Hepatocyte (in vitro differentiated cells): ENCODE data around the gene TIGAR.

Experiments
- EZH2phosphoT487 ChIP-seq: fragments of 200-600 bp; sonication (generic); IDR thresholded peaks from one replicate; pipeline ENCODE4 v1.6.1; 2018; ENCODE audit warnings: antibody characterized with exemption, mild to moderate bottlenecking, low read depth, moderate library complexity; ENCODE audit not compliant: unreplicated experiment, severe bottlenecking
- TF ChIP-seq, protein P1 (sequence below): fragments of 200-600 bp; sonication (generic); IDR thresholded peaks from 2 replicates; pipeline ENCODE4 v1.5.1; 2016; ENCODE audit warnings: antibody characterized with exemption, mild to moderate bottlenecking; ENCODE audit not compliant: poor library complexity

DNA sequence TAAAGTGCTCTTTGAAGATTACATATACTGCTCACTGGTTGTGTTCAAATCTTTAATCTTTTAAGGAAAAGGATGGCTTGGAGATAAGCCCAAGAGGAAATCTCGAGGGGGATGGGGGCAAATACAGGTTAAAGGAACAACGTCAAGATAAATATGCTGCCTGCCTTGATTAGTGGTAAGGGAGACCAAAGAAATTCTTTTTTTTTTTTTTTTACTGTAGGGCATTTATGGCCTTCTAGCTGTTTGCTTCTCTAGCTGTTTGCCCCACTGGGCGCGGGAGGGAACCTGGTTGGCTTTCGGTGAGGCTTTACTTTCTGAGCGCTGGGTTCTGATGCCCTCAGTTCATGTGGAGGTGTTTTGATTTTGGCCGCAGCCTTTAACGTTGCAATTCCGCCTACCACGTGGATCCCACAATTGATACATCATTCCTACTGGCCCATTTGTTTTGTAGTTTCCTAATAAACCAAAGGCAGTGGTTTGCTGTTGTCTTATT lies 41.8 kb upstream of the TIGAR start:
- TF ChIP-seq, protein P1, sequence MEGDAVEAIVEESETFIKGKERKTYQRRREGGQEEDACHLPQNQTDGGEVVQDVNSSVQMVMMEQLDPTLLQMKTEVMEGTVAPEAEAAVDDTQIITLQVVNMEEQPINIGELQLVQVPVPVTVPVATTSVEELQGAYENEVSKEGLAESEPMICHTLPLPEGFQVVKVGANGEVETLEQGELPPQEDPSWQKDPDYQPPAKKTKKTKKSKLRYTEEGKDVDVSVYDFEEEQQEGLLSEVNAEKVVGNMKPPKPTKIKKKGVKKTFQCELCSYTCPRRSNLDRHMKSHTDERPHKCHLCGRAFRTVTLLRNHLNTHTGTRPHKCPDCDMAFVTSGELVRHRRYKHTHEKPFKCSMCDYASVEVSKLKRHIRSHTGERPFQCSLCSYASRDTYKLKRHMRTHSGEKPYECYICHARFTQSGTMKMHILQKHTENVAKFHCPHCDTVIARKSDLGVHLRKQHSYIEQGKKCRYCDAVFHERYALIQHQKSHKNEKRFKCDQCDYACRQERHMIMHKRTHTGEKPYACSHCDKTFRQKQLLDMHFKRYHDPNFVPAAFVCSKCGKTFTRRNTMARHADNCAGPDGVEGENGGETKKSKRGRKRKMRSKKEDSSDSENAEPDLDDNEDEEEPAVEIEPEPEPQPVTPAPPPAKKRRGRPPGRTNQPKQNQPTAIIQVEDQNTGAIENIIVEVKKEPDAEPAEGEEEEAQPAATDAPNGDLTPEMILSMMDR = no peak
- no peak for TF ChIP-seq EZH2phosphoT487
